ENCODE measurements around the gene CTIF.

The CTIF gene

DNA sequence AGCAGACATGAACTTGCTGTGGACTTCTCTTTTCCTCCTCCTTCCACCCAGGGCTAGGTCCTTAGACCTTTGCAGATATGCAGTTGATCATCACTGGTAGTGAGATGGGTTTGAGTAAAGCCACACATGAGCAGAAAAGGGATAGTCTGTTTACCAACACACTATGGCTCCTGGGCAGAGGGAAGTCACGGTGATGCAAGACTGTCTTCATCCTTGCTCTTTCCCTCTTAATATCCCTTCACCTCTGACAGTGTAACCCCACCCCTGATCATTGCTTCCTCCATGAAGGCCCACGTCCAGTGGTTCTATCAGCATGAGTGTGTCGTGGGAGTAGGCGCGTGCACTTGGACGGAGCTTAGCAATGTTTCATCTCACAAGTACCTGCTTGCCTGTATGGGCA is 223.2 kb downstream of the CTIF start:
- DNase-seq: no peak

DNA sequence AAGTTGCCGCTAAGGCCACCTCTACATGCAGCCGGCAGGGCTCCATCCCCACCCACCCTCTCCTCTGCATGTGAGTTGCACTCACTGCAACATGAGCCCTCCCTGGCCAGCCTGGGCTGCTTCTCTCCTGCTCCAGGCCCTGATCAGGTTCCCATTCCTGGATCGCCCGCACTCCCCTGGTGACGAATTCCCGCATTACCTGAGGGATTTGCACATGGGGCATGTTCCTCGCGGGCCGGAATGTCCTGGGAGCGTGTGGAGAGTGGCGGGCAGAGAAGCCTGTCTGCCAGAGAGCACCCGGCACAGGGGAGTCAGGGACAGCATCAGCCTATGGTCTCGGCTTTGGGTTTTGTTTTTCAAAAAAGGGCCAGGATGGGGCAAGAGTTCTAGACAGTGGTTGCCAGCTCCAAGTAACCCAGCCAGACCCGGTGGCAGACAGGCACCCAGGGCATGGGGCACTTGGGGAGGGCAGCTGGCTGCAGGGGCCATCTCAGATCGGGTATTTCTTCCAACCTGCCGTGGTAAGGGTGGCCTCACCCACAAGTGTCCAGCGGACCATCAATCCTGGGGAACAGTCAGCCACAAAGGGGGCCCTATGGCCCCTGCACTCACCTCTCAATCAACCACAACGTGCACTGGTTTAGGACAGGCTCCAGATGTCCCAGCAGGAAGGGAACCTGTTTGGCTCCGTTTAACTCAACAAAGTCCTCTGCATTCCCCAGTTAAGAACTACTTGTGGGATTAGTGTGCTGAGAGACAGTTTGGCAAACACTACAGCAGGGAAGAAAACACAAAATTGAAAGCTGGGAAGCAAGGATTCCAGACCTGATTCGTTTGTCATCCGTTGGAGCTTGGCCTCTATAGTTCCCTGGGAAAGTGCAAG is 224.2 kb downstream of the CTIF start:
- no peak for DNase-seq

DNA sequence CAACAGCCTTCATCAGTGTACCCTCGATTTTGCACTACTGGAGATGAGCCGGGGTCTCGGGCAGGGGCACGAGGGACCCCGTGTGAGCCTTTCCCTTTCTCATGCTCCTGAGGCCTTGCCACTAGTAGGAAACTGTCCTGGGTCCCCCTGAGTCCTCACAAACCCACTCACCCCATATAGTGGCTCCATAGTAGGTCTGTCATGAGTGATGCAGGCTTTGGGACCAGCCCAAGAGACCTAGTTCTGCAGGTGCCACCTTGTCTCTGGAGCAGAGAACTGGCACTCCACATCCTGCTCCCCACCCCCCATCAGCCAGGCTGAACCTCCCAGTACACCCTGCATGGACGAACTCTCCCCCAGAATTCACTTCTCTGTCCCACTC is 224.9 kb downstream of the CTIF start:
- no peak for DNase-seq

DNA sequence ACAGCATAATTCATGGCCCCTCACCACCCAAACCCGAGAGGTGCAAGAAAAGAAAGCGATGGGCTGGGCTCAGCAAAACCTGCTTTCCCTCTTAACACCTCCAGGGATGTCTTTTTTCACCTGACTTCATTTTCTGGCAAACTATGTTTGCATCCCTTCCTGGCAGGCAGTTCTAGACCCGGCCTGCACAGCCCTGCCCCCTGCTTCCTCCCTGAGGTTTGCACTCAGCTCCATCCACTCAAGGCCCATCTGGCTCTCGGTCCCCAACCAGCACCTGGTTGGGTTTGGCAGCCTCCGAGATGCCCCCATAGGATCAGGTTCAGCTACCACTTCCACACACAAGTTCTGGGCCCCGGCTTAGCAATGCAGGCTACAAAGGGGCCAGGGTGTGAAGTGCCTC is 226.2 kb downstream of the CTIF start:
- DNase-seq: no peak

- no peak for DNase-seq
Observed at GRCh38 chr18:48766026-48766425, 227.2 kb downstream of the CTIF start.

DNA sequence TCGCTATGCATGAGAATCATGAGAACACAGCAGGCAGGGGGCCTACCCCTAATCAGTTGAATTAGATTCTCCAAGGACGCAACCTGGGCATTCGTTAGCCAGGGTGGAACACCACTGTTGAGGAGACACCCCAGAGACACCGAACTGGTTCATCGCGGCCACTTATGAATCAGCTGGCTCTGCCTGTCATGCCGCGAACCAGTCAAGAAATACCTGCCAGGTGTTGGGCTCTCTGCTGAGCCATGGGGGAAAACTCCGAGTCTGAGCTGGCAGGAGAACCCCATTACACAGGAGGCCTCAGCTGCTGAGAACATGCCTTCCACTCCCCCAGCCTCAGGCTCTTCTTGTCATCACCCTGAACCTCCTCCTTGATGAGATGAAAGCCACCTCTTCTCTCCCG is 227.7 kb downstream of the CTIF start:
- no peak for DNase-seq

DNA sequence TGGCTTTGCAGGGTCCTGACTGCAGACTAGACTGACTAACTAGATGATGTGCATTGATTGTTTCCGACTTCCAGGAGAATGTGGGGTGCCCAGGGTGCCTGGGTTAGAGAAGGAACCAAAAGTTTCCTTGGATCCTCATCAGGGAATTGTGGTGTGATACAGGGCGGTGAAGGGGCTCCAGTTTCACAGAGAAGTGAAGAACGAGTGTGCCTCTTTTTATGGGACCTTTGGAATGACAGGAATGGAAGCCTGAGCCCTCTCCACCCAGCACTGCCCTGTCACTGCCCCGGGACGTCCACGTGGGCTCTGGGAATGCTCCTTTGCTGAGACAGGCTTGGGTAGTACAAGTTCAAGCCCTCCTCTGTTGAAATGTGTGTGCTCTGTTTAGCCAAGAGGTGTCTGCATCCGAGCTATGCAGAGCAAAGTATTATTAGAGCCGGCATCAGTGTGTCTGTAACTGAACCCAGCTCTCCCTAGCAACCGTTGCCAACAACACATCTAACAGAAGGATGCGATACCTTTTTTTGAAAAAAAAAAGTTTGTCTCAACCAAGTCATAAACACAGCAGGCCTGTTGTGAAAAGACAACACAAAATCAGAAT is 228.4 kb downstream of the CTIF start:
- no peak for DNase-seq

GRCh38 chr18:48769006-48769636 is 230.3 kb downstream of the CTIF start:
- DNase-seq: no peak

GRCh38 chr18:48770243-48770642 is 231.4 kb downstream of the CTIF start:
- DNase-seq: no peak

- no peak for DNase-seq
Observed at GRCh38 chr18:48771641-48772375, 233.0 kb downstream of the CTIF start.

DNA sequence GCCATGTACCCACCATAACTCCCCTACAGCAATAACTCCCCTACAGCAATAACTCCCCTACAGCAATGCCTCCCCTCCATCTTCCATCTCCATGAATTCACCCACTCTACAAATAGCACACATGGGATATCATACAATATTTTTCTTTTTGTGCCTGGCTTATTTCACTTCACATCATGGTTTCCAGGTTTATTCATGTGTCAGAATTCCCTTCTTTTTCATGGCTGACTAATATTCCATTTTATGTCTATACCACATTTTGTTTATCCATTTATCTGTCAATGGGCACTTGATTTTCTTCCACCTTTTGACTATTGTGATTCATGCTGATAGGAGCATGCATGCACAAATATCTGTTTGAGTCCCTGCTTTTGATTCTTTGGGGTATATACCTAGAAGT is 233.6 kb downstream of the CTIF start:
- DNase-seq: no peak

GRCh38 chr18:48773821-48774220 is 235.0 kb downstream of the CTIF start:
- no peak for DNase-seq

DNA sequence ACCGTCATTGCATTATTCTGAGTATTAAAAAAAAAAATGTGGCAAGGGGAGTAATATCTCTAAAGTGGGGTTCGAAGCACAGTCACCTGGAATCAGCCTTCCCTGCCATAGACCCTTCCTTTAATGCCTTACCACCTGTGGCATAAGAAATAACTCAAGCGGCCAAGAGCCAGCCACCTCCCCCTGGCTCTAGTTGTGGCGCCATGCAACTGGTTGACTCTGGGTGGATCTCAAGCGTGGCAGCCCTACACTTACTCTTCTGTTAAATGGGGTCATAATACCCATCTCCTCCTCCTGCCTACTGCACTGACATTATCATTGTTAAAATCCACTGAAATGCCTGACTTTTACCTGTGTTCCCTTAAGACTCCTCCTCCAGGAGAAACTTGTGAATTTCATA is 236.1 kb downstream of the CTIF start:
- no peak for DNase-seq

DNA sequence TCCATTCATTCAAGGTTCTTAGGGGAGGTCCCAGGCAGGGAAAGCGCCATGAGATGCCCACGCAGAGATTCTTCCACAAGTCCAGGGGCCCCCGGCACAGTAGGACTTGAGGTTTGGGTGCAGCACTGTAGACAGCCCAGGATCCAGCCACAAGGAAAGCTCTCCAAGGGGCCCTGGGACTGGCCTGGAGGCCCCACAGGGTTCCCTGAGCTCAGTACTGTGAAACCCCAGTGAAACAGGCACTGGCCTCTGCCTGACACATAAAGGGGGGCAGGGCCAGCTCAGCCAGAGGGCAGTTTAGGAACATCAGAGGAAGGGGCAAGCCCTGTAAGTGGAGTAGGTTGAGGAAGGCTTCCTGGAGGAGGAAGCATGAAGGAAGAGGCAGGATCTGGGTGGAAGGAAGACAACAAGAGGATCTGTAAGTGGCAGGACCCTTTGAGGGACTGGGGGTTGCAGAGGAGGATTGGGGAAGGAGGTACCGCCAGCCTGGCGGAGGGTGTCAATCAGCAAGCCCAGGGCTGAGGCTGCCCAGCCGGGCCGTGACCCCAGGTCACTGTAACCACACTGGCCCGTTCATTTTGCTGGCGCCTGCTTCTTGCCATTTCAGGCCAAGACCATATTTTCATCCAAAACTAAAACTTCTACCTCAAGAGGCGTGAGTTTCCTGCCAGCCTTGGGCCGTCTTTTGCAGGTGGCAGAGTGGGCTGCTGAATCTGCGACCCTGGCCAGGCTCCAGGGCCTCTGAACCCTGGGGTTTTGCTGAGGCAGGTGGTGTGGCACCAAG is 236.7 kb downstream of the CTIF start:
- no peak for DNase-seq

- no peak for DNase-seq
Observed at GRCh38 chr18:48776156-48776555, 237.3 kb downstream of the CTIF start.

- no peak for DNase-seq
Observed at GRCh38 chr18:48776641-48777025, 237.8 kb downstream of the CTIF start.

DNA sequence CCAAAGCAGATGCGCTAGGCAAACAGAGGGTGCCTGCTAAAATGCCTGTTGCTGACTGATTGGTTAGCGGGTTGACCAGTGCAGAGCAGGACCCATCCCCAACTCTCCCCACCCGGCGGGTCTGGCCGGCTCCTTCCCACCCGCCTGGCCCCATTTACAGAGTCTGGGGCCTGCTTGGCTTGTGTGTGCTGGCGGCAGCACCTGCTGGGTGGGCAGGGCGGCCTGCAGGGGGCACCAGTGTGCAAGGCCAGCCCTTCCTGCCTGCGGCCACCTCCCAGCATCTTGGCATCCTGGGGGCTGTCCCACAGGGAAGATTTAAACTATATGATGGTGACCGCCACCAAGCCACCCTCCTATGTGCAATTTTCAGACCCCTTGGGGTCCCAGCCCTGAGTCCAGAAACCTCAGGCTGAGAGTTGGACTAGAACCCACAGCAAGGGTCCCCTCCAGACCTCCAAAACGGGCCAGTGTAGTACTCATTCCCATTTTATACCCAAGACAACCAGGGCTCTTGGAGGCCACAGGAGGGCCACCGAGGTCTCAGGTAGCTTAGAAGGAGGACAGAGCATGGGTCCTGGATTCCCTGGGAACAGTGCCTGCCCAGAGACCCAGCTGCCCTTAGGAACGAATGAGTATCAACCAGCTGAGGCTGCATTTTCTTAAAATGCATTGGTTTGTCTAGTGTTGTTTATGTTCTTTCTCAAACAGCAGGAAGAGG is 238.4 kb downstream of the CTIF start:
- DNase-seq: peak; percentile 70

DNA sequence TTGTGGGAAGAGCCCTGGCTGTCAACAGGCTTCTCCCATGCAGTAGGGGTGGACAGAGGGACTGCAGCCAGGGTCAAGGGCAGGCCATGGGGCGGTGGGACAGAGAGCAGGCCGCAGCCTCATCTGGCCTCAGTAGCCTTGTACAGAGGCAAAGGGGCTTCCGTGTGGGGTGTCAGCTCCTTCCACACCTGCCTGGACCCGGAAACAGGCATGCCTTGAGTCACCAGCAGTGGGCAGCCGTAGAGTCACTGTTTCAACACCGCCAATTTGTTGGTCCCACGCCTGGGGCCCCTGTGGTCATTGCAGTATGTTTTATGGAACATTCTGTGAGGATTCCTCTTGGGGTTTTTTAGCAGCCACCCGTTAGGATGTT is 238.9 kb downstream of the CTIF start:
- DNase-seq: no peak

- DNase-seq: no peak
Observed at GRCh38 chr18:48778344-48779011, 239.6 kb downstream of the CTIF start.

- DNase-seq: no peak
Observed at GRCh38 chr18:48779462-48779861, 240.6 kb downstream of the CTIF start.

- no peak for DNase-seq
Observed at GRCh38 chr18:48780201-48780912, 241.5 kb downstream of the CTIF start.

Data from activated naive CD4-positive, alpha-beta T cell treated with anti-CD3 and anti-CD28 coated beads, Interleukin-2, amount 50 U/mL, for 16 hours (primary cell).